Activated naive CD8-positive, alpha-beta T cell treated with anti-CD3 and anti-CD28 coated beads, Interleukin-2, amount 50 U/mL, for 16 hours (primary cell): ENCODE results near the gene RASL10A.

ENCODE experiments used
- DNase-seq: peaks from one replicate; pipeline ENCODE4 v3.0.0-alpha.2; 2020; ENCODE audit warnings: low read depth, low spot score

Gene RASL10A

GRCh38 chr22:29323641-29324040 is 8.1 kb upstream of the RASL10A start:
- DNase-seq, result no peak

GRCh38 chr22:29320546-29320945 is 5.0 kb upstream of the RASL10A start:
- DNase-seq, result no peak

- no peak for DNase-seq
Measured at GRCh38 chr22:29319072-29319471, 3.6 kb upstream of the RASL10A start.

GRCh38 chr22:29317827-29318454 is 2.4 kb upstream of the RASL10A start:
- DNase-seq, result no peak

- no peak for DNase-seq
Measured at GRCh38 chr22:29316141-29316828, 788 bp upstream of the RASL10A start.

GRCh38 chr22:29314537-29315285 is 786 bp downstream of the RASL10A start:
- DNase-seq, result no peak

GRCh38 chr22:29313576-29314466 is 1.7 kb downstream of the RASL10A start:
- no peak for DNase-seq

GRCh38 chr22:29313126-29313575 is 2.3 kb downstream of the RASL10A start:
- no peak for DNase-seq

GRCh38 chr22:29312218-29313125 is 3.0 kb downstream of the RASL10A start:
- DNase-seq, result no peak

- no peak for DNase-seq
Measured at GRCh38 chr22:29311464-29312217, 3.9 kb downstream of the RASL10A start.

GRCh38 chr22:29310863-29311339 is 4.6 kb downstream of the RASL10A start:
- no peak for DNase-seq

- DNase-seq, result no peak
Measured at GRCh38 chr22:29310065-29310862, 5.2 kb downstream of the RASL10A start.

- DNase-seq, result no peak
Measured at GRCh38 chr22:29309332-29310064, 6.0 kb downstream of the RASL10A start.

GRCh38 chr22:29308791-29309262 is 6.7 kb downstream of the RASL10A start:
- no peak for DNase-seq

GRCh38 chr22:29308148-29308790 is 7.2 kb downstream of the RASL10A start:
- no peak for DNase-seq

GRCh38 chr22:29307596-29308147 is 7.8 kb downstream of the RASL10A start:
- DNase-seq, result no peak
